HG02798 (cell line): Measurements from ENCODE around the gene TMEM132D.
"Not testable (repeated sequence)": the region's sequence is repeated elsewhere in the genome, so short reads cannot be mapped to it uniquely, and the experiment has no call there.

Source experiments
- ATAC-seq: cut with Tn5 transposase; IDR thresholded peaks from one replicate; pipeline ENCODE4 v1.9.1; 2021; ENCODE audit warnings: mild to moderate bottlenecking; ENCODE audit not compliant: unreplicated experiment, poor library complexity

Gene TMEM132D

DNA sequence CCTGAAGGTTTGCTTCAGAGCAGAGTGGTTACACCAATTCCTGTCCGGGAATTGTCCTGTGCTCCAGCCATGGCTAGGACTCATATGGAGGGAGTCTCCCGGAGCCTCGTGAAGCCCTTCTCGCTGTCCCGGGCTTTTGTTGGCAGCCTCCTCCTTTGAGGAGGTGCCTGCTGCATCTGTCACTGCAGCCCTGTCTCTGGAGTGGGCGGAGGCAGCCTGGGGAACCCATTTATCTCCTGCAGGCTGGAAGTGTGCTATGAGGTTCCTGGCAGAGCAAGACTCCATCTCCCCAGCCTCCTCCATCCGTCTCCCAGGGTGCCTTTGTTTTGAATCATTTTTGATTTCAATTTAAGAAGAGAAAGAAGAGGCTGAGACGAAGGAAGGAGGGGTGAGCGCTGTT lies 695.3 kb downstream of the TMEM132D start:
- no peak for ATAC-seq

DNA sequence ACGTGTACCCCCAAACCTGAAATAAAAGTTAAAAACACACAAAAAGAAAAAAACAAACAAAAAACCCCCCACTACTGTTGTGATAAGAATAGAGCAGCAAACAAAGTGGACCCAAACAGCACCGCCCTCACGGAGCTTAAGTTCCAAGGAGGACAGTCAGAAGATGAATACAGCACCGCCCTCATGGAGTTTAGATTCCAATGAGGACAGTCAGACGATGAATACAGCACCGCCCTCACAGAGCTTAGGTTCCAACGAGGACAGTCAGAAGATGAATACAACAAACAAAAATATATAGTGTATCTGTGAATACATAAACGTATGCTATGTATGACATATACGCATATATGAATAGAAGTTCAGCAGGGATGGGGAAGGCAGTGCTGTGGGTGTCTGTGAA lies 696.7 kb downstream of the TMEM132D start:
- no peak for ATAC-seq

DNA sequence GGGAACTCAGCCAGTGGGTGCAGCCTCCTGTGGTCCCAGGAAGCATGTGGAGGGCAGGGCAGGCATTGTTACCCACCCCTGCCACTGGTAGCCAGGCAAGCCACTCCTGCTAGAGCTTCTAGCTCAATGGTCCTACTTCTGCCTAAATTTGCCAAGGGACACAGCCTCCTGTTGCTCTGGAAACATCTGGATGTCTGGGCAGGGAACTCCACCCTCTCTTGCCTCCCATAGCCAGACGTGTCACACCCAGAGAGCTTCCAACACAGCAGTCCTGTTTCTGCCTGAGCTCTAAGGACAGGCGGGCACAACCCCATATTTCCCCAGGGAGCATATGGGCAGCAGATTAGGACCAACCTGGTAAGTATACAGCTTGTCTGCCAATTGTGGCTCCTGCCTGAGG lies 700.4 kb downstream of the TMEM132D start:
- no peak for ATAC-seq

DNA sequence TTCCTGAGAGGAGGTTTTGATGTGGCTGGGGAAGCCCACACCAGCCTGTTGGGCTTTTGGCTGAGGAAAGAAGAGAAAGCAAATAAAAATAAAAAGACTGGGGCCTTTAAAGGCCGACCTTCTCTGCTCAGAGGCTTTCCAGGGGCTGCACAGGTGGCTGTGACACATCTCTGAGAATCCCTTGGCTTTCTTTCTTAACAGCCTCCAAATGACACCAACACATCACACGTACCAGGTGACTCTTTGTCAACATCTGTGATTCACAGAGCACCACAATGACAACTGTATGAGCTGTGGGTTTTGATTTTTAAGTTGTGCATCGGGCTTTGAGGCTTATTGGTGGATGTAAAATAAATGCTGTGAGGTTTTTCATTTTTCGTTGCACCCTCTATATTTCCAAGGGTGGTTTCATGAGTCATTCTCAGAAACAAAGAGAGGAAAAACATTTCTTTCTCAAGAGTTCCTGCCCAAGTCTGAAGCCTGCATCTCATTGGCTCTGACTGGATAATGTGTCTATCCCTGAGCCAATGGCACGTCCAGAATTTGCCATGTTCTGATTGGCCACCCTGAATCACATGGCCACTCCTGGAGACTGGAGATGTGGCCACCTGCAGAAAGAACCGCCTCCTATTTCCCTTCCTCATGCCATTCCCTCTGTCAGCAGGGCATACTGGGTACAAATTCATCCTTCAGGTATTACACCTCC lies 701.6 kb downstream of the TMEM132D start:
- ATAC-seq, result no peak

DNA sequence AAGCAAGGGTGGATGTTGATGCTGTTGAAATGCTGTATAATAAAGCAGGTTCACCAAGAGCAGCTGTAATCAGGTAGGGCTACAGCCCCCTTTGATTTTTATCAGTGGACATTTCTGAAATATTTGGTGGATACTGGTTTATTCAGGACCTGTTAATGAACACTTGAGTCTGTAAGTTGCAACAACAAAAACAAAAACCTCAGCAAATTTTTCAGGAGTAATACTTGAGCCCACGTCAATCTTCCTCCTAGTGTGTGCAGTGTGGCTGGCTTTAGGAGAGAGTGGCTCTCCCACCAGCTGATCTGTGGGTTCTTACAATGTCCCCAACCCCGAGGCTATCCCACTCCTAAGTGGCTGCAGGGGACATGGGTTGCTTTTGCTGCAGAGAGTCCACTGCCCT lies 702.8 kb downstream of the TMEM132D start:
- no peak for ATAC-seq

DNA sequence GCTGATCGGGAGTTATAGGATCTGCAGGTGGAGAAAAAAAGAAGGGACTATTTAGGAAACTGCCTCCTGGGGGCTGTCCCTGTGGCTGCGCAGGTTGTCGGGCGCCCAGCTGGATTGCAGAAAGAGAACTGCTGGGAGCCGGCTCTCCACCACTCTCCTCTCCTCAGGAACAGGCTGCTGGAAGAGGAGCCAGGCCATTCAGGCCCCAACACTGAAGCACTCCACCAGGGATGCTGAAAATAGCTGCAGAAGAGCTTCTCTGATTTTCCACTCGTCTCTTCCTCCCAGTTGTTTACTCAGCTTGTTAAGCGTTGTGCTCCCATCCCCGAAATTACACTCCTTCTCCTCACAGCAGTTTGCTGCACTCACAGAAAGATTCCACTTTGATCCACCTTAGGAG lies 703.2 kb downstream of the TMEM132D start:
- ATAC-seq, result no peak

DNA sequence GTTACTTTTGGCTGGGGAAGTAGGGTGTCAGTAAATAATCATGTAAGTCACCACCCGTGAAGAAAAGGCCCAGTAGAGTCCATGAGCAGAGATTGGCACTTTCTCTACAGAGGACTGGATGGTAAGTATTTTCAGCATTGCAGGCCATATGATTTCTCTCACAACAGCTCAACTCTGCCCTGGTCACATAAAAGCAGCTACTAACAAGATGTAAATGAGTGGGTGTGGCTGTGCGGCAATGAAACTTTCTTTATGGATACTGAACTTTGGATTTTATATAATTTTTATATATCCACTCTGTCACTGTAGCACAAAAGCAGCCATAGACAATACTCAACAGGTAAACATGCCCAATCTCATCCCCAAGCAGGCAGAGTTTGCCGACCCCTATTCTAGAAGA lies 706.9 kb downstream of the TMEM132D start:
- no peak for ATAC-seq

DNA sequence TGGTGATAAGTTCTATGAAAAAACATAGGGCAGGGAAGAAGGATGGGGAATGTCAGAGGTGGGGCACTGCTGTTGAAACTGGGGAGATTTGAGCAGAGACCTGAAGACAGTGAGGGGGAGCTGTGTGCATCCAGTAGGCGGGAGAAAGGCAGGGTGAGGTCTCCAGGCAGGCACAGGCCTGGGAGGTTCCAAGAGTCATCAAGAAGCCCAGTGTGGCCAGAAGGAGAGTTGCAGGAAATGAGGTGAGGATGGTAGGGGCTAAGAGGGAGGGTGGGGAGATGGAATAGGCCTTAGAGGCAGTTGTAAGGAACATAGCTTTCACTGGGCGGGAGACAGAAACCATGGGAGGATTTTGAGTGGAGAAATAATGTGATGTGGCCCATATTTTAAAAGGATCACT lies 708.7 kb downstream of the TMEM132D start:
- no peak for ATAC-seq

DNA sequence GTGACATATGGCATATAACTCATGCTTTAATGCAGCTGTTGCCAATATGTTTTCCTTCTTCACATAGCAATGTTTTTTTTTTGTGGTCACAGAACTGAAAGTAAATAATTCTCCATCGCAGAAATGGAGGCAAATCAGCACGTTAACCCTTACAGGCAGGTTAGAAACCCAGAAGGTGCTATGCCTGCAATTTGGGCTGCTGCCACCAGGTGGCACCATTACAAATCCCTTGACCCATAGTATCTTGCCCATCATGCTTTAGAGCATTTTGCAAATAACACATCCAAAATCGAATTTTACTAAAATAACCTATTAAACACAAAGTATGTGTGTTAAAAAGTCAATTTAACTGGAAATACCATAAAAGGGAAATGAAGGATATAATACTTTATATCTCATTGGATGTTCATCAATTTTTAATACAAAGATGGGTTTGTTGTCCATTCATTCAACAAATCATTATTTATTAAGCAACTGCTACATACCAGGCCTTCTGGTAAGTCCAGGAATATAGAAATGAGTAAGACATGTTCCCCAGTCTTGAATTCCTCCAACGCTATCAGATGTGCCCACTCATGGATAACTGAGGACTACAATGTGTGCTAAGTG lies 710.5 kb downstream of the TMEM132D start:
- ATAC-seq, result no peak

DNA sequence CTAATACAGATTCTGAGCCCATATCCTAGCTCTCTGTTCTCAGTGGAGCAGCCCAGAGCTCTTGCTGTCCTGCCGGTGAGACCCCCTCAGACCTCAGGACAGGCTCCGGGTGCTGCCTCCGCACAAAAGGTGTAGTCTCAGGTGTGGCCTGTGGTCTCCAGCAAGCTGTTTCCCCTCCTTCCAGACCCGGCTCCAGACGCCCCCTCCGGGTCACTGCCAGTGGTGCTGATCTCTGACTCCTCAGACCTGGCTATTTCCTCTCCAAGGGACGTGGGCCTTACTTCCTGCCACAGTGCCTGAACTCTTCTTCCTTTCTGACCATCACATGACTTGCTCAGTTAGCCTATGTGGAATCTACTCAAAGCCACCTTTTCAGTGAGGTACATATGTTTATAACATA lies 713.0 kb downstream of the TMEM132D start:
- no peak for ATAC-seq

DNA sequence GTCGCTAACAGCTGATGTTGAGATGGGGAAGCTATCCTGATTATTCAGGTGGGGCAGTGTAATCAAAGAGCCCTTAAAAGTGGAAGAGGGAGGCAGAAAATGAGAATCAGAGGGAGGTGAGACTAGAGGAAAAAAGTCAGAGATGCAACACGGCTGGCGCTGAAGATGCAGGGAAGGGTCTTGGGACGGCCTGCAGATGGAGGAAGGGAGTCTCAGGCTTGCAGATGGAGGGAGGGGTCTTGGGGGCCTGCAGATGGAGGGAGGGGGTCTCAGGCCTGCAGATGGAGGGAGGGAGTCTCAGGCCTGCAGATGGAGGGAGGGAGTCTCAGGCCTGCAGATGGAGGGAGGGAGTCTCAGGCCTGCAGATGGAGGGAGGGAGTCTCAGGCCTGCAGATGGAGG lies 713.9 kb downstream of the TMEM132D start:
- ATAC-seq, result not testable (repeated sequence)

DNA sequence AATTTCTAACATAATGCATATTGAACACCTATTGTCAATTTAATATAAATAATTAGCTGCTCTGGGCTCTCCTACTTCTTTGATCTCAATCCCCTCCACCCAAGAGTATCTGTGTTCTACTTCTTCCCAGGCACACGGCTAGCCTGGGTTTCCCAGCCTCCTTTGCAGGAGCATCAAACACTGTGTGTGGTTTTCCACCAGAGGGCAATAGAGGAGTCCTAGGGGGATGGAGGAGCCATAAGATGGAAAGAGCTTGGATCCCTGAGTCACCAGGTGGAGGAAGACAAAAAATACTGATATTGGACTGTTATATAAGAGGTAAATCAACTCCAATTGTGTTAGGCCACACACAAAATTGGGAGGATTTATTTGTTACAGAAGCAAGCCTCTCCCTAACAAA lies 716.9 kb downstream of the TMEM132D start:
- ATAC-seq, result no peak

DNA sequence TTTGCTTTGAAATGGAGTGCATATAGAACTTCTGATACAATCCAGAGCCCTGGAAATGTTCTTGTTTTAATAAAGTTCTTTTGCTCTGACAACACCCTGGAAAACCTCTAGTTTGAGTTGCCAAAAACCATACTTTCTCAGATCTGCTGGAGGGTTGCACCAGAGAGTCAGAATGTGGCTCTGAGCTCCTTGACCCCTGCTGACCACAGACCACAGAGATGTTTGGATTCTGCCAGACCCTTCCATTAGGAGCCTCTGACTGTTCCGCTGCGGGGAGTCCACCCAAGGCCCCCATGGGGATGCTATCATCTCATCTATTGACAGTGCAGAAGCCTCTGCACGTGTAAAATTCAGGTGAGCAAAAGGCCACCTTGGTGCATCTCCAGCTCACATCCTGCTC lies 718.0 kb downstream of the TMEM132D start:
- no peak for ATAC-seq

DNA sequence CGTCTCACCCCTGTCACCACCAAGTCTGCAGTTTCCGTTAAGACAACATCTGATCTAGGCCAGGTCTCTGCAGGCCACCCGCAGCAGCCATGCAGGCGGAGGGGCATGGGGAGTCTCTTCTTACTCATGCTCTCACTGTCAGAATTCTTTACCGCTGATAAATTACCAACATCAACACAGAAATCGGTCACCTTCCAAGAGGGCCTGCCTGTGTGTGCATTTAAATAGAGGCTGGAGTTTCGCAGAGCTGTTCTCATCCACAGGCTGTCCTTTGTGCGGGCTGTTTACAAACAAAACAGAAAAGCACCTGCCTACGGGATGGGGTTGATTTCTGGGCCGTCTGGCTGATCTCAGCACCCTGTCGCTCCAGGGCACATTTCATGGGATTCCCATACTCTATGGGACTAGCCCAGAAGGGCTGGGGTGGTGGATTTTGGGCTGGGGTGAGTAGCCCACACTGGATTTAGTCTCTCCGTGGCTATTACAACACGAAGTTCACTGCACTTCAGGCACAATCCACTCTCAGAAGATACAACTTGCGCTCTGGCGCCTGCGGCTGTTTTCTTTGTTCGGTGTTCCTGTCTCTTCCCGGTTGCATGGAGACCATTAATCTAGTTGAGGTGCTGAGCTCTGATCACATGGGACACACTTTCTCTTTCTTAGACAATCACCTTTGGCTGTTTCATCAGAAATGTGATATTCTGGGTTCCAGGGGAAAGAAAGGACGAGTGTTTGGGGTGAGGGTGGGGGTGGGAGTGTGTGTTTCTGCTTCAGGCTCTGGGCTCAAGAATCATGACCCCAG lies 719.5 kb downstream of the TMEM132D start:
- ATAC-seq, result no peak

DNA sequence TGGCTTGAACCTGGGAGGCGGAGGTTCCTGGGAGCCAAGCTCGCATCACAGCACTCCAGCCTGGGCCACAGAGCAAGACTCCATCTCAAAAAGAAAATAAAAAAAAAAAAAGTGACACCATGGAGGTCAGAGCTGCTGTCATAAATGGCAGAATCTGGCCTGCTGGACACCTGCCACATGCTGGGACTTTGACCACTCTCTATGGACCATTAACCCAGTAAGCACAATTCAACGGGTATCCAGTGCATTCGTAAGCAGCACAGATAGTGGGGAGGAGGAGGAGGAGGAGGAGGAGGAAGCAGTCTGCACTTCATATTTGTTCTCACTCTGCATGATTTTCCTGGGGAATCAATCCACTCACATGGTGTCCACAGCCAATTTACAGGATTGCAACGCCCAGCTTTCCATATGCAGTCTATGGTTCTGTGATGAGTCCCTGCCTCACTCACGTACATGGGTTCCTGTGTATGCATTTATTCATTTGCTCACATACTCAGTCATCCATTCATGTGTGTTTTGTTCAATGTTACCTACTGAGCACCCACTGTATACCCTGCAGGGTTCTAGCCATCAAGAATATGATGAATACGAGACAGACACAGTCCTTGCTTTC lies 723.8 kb downstream of the TMEM132D start:
- no peak for ATAC-seq

DNA sequence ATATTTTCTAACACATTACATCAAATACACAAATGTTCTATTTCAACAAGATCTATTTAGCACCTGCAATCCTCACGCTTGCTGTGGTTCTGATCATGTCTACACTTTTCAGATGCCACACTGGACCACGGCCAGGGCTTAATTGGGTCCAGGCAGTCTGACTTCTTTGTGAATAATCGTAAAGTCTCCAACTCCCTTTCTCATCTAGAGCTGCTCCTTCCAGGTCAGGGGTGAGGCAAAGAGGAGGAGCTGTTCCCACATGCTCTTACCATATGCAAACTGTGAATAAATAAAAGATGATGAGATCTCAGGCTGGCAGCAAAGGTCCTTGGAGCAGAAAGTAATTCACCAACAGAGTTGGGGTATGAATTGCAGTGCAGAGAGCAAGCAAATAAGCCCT lies 733.9 kb downstream of the TMEM132D start:
- ATAC-seq, result no peak

DNA sequence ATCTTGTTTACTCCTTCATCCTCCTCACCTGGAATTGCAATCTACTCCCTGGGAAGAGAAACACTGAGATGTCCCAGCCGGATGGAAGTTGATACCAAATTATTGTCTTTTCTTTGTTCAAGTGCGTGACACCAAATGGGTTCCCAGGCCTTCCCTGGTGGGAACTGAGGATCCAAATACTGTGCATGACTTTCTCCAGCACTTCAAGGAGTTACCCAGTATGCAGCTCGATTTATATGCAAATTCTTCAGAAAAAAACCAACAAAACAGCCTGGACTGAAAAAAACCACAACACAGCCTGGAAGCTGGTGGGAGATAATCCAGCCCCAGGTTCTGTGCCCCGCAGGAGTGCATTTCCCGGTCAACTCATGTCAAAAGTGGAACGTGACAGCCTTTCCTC lies 740.0 kb downstream of the TMEM132D start:
- ATAC-seq, result no peak

DNA sequence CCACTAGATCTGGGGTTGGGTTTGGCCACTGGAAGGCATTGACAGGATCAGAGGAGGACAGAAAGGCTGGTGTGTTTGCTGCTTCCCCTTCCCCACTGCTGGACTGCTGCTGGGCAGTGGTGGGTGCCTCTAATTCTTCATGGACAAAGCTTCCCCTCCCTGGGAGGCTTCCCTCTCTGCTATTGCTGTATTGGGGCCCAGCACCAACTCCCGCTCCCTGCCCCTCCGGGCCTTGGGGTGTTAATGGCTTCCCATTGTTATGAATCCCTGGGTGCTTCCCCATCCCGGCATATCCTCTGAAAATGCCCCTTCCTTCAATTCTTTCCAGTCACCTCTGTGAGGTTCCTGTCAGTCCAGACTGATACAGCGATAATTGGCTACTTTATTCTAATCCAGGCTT lies 740.4 kb downstream of the TMEM132D start:
- no peak for ATAC-seq

DNA sequence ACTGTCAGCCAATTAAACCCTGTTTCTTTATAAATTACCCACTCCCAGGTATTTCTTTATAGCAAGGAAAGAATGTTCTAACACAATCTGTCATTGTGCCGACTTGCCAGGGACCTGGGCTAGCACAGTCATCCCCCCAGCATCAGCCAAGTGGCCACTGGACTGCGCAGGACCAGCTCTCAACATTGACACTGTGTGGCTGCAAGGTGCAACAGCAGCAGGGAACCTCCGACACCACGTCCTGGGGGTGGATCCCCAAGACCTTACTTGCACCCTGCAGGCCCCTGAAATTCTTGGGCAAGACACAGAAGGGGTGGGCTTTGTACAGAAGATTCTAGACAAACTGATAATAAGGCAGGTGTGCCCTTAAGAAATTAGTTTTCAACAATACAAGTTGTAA lies 741.0 kb downstream of the TMEM132D start:
- no peak for ATAC-seq

DNA sequence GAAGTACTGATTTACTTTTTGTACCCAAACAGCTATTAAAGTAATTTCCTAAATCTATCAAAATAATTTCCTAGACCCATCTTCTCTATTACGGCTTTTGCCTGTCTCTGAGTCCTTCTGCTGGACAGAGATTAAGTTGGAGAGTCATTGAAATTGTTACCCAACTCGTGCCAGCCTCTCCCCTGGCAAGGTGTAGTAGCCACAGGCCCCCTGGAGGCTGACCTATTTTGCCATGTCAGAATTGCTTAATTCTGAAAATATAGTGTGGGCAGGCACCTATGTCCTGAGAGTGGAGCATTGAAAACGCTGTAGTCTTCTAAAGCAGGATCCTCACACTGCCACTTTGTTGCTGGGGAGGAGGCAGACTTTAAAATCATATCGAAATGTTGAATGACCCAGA lies 742.3 kb downstream of the TMEM132D start:
- ATAC-seq, result no peak

DNA sequence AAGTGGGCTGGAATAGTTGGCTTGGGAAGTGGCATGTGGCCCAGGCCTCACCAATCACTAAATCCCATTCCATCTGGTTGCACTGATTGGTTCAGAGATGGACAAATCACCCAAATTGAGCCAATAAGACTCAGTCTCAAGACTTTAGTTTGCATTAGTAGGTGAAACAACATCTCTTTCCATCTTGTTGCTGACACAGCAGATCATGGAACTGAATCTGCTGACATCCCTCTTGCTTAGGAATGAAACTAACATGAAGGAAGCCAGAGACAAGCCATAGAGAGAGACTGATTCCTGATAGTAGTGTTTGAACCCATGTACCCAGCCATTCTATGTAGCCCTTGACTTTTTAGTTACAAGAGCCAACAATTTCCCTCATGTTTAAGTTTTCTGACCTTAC lies 743.5 kb downstream of the TMEM132D start:
- ATAC-seq, result no peak
